NK-92 (cell line): ENCODE results near the gene APBA2.
"Not testable (repeated sequence)": the region's sequence is repeated elsewhere in the genome, so short reads cannot be mapped to it uniquely, and the experiment has no call there.

Experiments
- DNase-seq: peaks from one replicate; lab custom pipeline; 2025; ENCODE audit not compliant: unreplicated experiment; lab: John Stamatoyannopoulos, UW

Gene APBA2

GRCh38 chr15:28994831-28995596 lies 109.2 kb downstream of the APBA2 start:
- DNase-seq = no peak

GRCh38 chr15:28995705-28996104 lies 109.9 kb downstream of the APBA2 start:
- DNase-seq = no peak

- DNase-seq = no peak
These were observed 110.5 kb downstream of the APBA2 start for GRCh38 chr15:28996289-28996688.

GRCh38 chr15:28996953-28997352 lies 111.2 kb downstream of the APBA2 start:
- no peak for DNase-seq

GRCh38 chr15:28997791-28998190 lies 112.0 kb downstream of the APBA2 start:
- no peak for DNase-seq

GRCh38 chr15:28998511-28998910 lies 112.7 kb downstream of the APBA2 start:
- DNase-seq = no peak

GRCh38 chr15:29003191-29003839 lies 117.5 kb downstream of the APBA2 start:
- no peak for DNase-seq

GRCh38 chr15:29003840-29004233 lies 118.1 kb downstream of the APBA2 start:
- DNase-seq = no peak

GRCh38 chr15:29005931-29006330 lies 120.2 kb downstream of the APBA2 start:
- DNase-seq = no peak

GRCh38 chr15:29008846-29009245 lies 123.1 kb downstream of the APBA2 start:
- no peak for DNase-seq

- DNase-seq = no peak
These were observed 126.3 kb downstream of the APBA2 start for GRCh38 chr15:29012097-29012496.

- DNase-seq = no peak
These were observed 128.7 kb downstream of the APBA2 start for GRCh38 chr15:29014493-29014892.

GRCh38 chr15:29016518-29016917 lies 130.7 kb downstream of the APBA2 start:
- no peak for DNase-seq

GRCh38 chr15:29018120-29018805 lies 132.5 kb downstream of the APBA2 start:
- no peak for DNase-seq

GRCh38 chr15:29018995-29019976 lies 133.5 kb downstream of the APBA2 start:
- DNase-seq = no peak

- no peak for DNase-seq
These were observed 136.1 kb downstream of the APBA2 start for GRCh38 chr15:29021857-29022256.

- DNase-seq = no peak
These were observed 138.9 kb downstream of the APBA2 start for GRCh38 chr15:29024662-29025061.

GRCh38 chr15:29025411-29025810 lies 139.6 kb downstream of the APBA2 start:
- not testable (repeated sequence) for DNase-seq

GRCh38 chr15:29028158-29028557 lies 142.4 kb downstream of the APBA2 start:
- DNase-seq = not testable (repeated sequence)

- no peak for DNase-seq
These were observed 143.9 kb downstream of the APBA2 start for GRCh38 chr15:29029651-29030195.
